Measurements from ENCODE around the gene RGP1. TPM values are rescaled to one million over a fixed set of nuclear protein-coding genes. Genes with fewer than 3 reads are reported as not detected.

Gene RGP1
- total RNA-seq, 1 donor from 2014 or later, result 33.9 TPM

DNA sequence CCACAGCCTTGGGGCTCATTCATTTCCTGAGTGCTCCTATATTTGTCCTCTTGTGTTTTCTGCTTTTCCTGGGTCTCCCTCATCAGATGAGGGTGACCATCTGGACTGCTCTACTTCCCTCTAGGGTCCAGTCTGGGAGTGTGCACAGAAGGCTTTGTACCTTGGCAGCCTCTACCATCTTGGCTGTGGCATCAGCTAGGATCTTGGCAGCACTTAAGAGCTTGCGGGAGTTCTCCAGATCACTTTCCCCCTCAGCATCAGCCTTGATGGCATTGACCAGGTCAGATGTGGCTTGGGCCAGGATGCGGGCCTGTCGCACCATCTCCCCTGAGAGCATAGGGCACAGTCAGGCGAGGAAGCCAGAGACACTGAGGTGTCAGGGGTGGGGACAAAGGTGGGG, 32.9 kb upstream of the RGP1 start:
- no peaks in the 10 kb centered on the region for H3K4me1 Mint-ChIP-seq

DNA sequence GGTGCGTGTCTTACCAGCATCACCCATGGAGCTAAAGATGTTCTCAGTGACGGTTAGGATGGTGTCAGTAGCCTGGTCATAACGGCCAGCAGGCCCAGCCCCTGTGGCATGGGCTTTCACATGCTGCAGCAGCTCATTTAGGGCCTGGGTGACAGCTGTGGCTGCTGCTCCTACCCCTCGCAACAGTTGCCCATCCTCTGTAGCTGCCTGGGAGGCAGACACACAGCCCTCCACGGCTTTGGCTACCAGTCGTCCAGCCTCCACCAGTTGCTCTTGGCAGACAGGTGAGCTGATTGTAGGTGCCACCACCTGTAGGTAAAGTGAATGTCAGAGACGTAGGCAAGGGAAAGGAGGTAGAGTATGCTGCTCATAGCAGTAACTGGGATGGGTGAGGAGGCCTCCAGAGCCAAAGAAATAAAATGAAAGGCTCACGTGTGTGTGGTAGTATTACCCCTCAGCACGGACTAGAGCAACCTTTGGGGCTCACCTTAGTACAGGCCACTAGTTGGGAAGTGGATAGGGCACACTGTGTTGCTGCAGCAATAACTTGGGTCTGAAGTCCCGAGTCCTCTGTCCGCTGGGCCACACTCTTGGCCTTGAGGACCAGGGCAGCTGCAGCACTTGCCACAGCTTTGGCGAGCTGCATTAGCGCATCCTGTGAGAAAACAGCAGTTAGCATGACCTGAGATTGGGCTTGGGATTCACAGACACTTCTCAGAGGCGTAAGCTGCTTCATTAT, 31.8 kb upstream of the RGP1 start:
- DNase-seq (ENCODE audit: low spot score in 2 of 2, unreplicated experiment in 2 of 2), result no peak
- TF ChIP-seq, protein P1, sequence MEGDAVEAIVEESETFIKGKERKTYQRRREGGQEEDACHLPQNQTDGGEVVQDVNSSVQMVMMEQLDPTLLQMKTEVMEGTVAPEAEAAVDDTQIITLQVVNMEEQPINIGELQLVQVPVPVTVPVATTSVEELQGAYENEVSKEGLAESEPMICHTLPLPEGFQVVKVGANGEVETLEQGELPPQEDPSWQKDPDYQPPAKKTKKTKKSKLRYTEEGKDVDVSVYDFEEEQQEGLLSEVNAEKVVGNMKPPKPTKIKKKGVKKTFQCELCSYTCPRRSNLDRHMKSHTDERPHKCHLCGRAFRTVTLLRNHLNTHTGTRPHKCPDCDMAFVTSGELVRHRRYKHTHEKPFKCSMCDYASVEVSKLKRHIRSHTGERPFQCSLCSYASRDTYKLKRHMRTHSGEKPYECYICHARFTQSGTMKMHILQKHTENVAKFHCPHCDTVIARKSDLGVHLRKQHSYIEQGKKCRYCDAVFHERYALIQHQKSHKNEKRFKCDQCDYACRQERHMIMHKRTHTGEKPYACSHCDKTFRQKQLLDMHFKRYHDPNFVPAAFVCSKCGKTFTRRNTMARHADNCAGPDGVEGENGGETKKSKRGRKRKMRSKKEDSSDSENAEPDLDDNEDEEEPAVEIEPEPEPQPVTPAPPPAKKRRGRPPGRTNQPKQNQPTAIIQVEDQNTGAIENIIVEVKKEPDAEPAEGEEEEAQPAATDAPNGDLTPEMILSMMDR (IDR thresholded peaks at IDR 0.05; ENCODE audit: unreplicated experiment), result no peak
- Mint-ChIP-seq H3K4me1 (no peaks in the 10 kb centered on the region), H3K36me3 (peaks cover 59% of the 10 kb centered on the region), H3K4me3 (no peak overlapping the region), H3K27ac (no peak overlapping the region), H3K9me3 (no peaks in the 10 kb centered on the region), H3K27me3 (ENCODE audit: low read depth) (no peaks in the 10 kb centered on the region)

More for the DNA sequence above, 32.9 kb upstream of the RGP1 start:
- Mint-ChIP-seq H3K27me3 (ENCODE audit: low read depth) (no peaks in the 10 kb centered on the region), H3K9me3 (no peaks in the 10 kb centered on the region), H3K4me3 (no peak overlapping the region), H3K36me3 (peaks cover 52% of the 10 kb centered on the region), H3K27ac (no peak overlapping the region)
- TF ChIP-seq, protein P1 (IDR thresholded peaks at IDR 0.05; ENCODE audit: unreplicated experiment), result no peak
- no peak for DNase-seq (ENCODE audit: low spot score in 2 of 2, unreplicated experiment in 2 of 2)

DNA sequence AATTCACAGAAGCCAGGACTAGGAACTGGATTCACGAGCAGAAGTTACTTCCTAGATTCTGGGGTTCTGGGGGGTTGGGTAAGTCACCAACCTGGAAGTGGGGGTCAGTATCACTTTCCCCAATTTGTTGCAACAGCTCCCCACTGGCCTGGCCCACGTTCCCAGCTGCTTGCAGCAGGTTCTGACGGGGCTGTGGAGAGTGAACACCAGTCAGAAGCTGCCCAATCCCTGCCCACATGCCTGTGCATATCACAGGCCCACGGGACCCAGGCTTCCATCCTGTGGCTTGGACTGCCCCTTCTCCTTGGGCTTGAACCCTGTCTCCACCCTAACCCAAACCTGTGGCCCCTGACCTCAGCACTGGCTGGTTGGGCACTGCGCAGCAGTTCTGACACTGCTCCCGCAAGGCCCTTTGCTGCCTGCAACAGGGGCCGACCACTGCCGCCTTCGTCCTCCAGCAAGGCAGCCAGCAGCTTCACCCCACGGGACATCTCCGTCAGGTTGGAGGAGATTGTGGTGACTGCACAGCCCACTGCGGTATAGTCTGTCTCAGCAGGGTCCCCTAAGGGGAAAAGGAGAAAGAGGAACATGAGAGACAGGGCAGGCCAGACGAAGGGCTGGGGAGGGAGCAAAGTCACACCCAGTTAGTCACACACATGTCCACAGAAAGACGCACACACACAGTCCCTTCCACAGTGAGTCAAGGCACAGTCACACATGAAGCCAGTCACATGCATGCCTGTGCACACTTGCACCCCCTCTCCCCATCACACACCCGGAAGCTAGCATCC, 30.2 kb upstream of the RGP1 start:
- H3K27me3 Mint-ChIP-seq (ENCODE audit: low read depth), result no peaks in the 10 kb centered on the region
- no peaks in the 10 kb centered on the region for H3K4me1 Mint-ChIP-seq
- TF ChIP-seq, protein P1 (IDR thresholded peaks at IDR 0.05; ENCODE audit: unreplicated experiment), result no peak
- no peaks in the 10 kb centered on the region for H3K9me3 Mint-ChIP-seq
- H3K27ac Mint-ChIP-seq, result no peak overlapping the region
- DNase-seq (ENCODE audit: low spot score in 2 of 2, unreplicated experiment in 2 of 2), result no peak
- no peak overlapping the region for H3K4me3 Mint-ChIP-seq
- peaks cover 60% of the 10 kb centered on the region for H3K36me3 Mint-ChIP-seq

DNA sequence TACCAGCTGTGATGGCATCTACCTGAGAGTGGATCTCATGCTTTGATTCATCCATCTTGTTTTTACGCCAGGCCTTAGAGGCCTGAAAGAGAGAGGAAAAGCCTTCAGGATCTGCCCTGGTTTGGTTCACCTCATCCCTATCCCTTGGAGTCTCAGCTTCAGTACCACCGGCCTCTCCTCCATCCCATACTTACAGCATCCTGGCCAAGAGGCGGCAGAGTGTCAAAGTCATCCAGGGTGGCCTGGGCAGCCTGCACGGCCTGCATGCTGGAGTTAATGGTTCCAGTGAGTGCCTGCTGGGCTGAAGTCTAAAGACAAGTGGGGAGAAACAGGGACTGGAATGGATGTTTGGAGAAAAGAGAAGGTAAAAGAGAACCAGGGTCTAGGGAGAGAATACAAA, 29.5 kb upstream of the RGP1 start:
- Mint-ChIP-seq H3K9me3 (no peaks in the 10 kb centered on the region), H3K36me3 (peaks cover 62% of the 10 kb centered on the region), H3K4me1 (no peaks in the 10 kb centered on the region), H3K4me3 (no peak overlapping the region), H3K27ac (no peak overlapping the region), H3K27me3 (ENCODE audit: low read depth) (no peaks in the 10 kb centered on the region)
- DNase-seq (ENCODE audit: low spot score in 2 of 2, unreplicated experiment in 2 of 2), result no peak
- TF ChIP-seq, protein P1 (IDR thresholded peaks at IDR 0.05; ENCODE audit: unreplicated experiment), result no peak

DNA sequence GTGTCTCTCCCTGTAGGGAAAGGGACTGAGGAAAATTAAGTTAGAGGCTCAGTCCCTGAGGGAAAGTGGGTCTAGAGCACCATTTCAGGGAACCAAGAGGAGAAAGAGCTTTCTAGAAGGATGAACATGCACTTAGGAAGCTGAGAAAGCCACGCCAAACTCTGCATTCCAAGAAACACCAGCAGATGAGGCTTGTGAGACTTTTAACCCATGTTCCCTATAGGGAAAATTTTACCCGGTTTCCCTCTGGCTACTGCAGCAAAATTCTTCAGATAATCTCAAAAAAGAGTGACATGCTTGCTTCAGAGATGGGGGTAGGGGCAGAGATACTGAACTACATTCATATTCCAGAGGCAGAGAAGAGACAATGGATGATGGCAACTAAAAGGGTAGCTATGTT, 25.7 kb upstream of the RGP1 start:
- no peak overlapping the region for H3K27ac Mint-ChIP-seq

More for the DNA sequence above, 25.7 kb upstream of the RGP1 start:
- DNase-seq (ENCODE audit: low spot score in 2 of 2, unreplicated experiment in 2 of 2), result no peak
- Mint-ChIP-seq H3K9me3 (no peaks in the 10 kb centered on the region), H3K36me3 (peaks cover 42% of the 10 kb centered on the region), H3K4me3 (no peak overlapping the region), H3K27me3 (ENCODE audit: low read depth) (no peaks in the 10 kb centered on the region), H3K4me1 (no peaks in the 10 kb centered on the region)
- TF ChIP-seq, protein P1 (IDR thresholded peaks at IDR 0.05; ENCODE audit: unreplicated experiment), result no peak

Data from mesothelial cell of epicardium (in vitro differentiated cells).